CD4-positive, alpha-beta T cell treated with Interleukin-17A for 1 hour (primary cell): Measurements from ENCODE around the gene RALBP1.
"Not testable (repeated sequence)": the region's sequence is repeated elsewhere in the genome, so short reads cannot be mapped to it uniquely, and the experiment has no call there.

Source experiments
- DNase-seq: peaks from one replicate; pipeline ENCODE4 v3.0.0-alpha.2; 2020

RALBP1 gene

DNA sequence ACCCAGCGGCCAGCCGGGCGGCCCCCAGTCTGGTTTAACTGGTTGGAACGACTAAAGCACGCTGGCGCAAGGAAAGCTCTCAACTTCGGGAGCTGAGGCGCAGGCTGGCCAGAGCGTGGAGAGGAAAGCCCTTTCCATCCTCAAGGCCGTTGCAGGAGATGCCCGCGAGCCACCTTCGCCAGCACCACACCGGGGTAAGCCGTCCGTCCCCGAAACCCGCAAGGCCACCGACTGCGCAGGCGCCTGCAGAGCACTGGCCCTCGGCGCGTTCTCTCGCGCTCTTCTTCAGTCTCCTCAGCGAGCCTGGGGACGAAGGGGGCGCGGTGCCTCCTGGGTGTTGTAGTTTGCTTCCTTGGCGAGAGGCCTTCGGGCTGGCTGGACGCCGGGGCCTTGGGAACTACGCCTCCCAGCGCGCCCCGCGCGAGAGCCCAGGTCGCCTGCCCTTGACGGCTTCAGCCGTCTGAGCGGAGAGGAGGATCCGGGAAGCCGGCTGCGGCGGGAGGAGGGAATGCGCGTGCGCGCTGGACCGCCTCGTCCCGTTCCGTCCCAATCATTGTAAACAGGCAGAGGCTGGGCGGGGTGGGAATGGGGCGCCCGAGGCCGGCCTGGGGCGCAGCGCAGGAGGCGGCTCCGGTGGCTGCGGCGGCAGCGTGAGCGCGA lies at the start of gene RALBP1:
Gene RALBP1, plus strand, starts transcription at position 531 of the 660 bp plus-strand sequence. CDS start 37,533 bp downstream, outside the sequence.
- peak; percentile 98 for DNase-seq

DNA sequence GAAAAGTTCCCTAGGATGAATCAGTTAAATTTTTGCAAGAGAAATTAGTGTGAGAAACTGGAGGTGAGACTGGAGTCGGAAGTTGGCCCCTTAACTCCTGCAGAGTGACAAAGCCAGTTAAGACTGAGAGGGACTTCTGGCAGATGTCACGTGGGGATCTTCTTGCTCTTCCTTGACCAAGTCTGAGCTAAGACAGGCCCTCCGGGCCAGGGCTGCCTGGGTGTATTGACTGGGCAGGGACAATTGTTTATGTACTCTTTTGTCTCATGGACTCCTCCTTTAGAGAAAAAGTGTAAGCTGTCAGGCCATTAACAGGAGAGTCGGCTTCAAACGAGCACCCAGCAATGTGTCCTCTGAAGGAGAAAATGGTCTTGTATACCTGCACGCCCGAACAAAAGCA lies 48.6 kb upstream of the RALBP1 start:
- DNase-seq: no peak

DNA sequence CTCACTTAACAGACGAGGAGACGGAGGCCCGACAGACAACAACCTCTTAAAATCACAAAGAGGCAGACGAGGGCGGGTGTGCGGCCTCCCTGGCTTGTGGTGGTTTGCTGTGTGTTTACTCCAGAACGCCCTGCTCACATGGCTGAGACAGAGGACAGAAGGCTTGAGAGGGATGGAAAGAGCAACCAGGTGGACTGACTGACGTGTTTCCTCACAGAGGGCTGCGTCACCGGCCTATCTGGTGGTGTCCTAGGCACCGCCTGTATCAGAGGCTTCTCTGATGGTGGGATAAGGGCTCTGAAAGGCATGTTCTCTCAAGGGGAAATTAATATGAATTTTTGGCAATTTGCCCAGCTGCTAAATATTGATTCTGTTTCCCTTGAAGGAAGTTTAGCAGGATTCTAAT lies 47.0 kb upstream of the RALBP1 start:
- DNase-seq: no peak

DNA sequence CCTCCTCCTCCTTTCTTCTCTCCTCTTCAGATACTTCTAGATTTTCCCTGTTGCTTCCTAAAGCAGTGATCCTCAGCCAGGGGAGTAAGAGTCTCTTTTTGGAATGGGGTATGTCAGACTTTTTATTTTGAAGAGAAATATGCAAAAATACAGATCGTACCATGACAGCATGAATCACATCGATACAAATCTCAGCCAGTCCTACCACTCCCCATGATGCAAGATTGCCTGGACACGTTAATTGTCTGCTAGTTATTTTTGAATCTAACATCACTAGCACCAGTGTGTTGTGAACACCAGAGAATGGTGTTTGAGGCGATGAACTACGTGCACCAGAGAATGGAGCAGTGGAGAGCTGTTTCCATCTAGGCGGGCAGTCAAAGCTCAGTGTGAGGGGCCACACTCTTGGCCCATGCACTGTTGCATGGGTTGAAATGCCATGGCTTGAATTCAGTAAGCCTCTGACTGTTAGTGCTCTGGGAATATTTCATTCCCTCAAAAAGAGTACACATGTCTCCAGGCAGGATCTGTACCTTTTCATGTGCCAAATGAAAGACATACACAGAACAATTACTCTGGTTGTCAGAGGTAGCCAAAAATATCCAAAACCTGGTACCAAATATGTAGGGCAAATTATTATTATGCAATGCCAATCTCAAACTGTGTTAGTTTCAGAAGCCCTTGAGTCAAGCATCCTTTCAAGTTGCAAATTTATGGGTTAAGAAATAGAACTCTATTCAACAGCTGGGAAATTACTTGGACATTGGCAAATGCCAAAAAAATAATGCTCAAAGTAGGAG lies 46.3 kb upstream of the RALBP1 start:
- DNase-seq: no peak

DNA sequence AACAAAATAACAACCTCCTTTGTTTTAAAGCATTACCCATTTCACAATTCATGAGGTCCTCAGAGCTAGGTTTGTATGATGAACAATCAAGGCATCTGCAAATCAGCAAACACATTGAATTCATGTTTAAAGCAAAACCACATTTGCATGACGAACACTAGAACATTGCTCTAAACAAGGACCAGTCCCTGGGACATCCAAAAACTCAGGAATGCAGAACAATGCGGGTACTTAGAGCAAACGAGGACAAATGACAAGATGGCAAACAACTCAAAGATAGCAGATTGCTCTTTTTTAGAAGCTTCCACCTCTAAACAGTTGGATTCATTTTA lies 45.7 kb upstream of the RALBP1 start:
- DNase-seq: no peak

DNA sequence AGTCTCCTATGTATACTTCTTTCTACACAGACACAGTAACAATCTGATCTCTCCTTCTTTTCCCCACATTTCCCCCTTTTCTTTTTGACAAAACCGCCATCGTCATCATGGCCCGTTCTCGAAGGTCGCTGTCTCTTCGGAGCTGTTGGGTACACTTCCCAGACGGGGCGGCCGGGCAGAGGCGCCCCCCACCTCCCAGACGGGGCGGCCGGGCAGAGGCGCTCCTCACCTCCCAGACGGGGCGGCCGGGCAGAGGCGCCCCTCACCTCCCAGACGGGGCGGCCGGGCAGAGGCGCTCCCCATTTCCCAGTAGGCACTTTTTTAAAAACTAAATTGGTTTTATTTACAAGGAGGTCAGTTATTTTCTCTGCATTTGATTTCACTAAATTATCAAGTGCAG lies 45.0 kb upstream of the RALBP1 start:
- DNase-seq: not testable (repeated sequence)

DNA sequence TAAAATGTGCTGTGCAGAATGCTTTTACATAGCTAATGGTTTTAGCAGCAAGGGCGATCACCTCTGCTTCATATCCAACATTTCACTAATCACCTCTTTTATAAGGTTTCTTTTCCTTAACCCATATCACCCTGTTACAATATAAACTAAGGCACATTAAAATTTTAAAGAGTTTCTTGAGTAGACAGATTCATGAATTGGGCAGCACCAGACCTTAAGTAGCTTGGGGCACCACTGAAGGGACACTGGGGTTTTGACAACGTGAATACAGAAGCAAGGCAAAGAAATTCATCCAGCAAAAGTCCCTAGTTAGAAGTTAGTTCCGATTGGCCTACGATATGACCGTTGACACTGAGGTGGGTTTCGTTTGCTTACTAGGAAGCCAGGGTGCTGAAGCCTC lies 44.0 kb upstream of the RALBP1 start:
- no peak for DNase-seq

DNA sequence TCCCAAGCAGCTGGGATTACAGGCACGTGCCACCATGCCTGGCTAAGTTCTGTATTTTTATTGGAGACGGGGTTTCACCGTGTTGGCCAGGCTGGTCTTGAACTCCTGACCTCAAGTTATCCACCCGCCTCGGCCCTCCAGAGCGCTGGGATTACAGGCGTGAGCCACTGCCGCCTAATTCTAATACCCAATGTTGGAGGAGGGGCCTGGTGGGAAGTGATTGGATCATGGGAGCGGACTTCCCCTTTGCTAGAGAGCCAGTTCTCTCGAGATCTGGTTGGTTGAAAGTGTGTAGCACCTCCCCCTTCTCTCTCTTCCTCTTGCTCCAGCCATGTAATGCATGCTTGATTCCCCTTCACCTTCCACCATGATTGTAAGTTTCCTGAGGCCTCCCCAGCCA lies 42.2 kb upstream of the RALBP1 start:
- DNase-seq: not testable (repeated sequence)

DNA sequence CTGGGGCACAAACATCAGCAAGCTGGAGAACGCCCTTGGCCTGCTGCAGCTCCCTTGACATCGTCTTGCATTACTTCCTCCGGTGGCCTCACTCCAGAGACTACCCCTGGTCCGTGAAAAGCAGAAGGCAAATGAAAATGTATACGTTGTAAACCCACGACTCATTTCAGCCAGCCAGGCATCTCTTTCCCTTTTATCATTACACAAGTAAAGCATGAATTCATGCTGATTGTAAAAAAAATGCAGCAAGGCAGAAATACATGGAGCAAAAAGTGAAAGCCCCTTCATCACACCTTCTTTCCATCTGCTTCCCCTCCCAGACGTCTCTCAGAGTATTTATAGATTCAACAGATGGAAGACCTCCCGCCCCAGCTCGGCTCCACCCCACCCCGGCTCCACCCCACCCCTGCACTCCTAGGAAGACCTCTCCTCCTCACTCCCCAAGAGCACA lies 41.6 kb upstream of the RALBP1 start:
- DNase-seq: no peak

DNA sequence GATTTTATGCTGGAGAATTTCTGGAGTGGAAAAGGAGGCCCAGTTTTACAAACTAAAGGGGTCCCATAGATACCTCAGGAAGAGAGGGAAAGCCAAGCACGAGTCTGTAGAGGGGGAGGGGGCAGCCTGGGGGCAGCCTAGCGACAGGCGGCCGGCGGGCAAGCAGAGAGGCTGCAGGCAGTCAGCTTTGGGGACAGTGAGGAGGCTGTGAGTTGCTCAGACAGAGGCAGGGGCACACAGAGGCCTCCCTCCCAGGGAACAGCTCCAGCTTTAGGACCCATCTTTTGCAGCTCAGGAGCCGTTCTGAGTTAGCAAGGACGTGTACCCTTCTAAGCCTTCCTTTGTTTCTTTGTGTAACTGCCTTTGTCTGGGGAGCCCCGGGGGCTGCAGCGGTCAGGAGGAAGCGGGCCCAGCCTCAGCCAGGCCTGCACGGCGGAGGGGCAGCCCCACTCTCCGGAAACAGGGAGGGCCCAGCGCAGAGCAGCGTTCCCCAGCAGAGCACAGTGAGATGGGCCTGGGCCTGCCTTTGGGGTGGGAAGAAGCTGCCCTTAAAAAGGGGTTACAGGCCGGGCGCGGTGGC lies 41.1 kb upstream of the RALBP1 start:
- no peak for DNase-seq

DNA sequence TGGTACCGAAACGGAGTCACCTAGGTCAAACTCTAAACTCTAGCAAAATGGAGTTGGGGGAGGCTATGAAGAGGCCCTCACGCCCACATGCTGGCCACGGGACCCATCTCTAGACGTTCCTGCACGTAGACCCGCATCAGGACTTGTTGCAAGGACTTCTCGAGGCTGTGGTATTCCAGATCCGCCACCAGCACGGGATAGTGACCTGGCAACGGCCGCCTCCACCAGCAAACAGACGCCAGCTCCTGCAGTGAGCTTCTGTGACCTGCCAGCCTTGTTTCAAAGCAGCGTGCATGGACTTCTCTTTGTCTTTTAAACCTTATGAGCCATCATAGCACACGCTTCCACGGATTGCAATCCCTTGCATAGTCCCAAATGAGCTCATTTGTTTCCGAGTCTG lies 40.3 kb upstream of the RALBP1 start:
- no peak for DNase-seq

DNA sequence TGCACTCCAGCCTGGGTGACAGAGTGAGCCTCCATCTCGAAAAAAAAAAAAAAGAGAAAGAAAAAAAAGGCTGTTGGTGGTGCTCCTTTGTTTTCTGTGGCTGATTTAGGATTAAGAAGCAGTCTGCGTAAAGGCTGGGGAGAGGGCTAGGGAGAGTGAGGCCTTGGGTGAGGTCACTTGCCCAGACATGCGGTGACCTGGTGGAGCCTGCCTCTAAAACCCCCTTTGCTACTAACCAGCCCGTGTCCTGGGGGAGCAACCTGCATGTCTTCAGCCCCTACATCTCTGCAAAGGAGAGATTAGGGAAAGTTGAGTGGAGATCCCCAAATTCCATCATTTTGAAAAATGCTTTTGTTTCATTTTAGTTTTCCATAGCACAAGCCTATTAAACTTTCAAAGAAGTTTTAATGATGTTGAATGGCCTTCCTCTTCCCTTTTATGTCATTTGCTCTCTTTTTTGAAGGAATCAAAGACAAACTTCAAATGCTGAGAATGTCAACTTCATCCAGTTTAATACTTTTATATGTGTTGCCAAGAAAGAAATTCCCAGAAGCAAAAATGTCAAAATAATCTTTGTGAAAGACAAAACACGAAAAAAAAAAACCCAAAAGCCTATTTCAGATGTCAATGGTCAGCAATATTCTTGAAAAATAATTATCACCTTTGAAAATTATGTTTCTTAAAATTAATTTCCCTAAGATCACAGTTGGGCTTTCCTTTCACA lies 38.9 kb upstream of the RALBP1 start:
- no peak for DNase-seq

DNA sequence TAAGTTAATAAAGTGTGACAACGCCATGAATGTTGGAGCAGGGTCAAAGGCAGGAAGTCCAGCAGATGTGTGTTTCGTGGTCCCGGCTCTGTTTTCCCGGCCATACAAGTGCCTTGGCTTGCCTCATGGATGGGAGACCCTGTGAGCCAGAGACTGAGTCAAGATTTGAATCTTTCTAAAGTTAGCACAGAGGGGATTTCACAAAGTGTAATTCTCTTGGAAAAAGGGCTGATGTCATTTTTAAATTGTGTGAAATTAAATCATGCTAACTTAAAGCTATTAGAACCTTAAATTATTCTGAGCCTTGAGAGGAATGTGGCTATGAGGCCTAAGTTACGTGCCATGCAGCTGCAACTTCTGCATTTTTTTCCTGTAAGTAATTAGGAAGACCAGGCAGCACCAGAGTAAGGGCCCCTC lies 38.3 kb upstream of the RALBP1 start:
- no peak for DNase-seq

DNA sequence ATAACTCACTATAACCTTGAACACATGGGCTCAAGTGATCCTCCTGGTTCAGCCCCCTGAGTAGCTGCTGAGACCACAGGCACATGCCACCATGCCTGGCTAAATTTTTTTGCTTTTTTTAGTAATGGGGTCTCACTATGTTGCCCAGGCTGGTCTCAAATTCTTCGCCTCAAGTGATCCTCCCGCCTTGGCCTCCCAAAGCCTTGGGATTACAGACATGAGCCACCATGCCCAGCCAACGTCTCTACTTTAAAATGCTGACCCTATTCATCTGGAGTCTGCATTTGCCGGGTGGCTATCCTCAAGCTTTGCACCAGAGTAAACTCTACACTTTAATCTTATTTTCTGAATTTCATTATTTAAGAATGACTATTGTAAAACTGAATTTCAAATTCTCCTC lies 37.6 kb upstream of the RALBP1 start:
- no peak for DNase-seq

DNA sequence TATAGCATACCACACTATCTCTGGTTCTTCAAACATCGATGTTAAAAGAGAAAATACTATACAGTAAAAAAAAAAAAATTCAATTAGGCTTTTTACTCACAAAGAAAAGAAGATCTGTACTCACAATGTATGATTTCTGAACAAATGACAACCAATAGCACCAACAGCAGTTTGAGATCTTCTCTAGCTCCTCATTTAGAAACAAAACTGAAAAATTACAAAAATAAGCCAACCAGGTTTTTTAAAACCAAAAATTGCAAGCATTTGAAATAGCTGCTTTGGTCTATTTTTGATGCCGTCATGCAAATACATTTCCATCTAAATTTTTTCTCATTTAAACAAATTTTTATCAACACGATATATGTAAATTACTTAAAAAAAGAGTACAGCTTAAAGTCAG lies 34.3 kb upstream of the RALBP1 start:
- DNase-seq: no peak

DNA sequence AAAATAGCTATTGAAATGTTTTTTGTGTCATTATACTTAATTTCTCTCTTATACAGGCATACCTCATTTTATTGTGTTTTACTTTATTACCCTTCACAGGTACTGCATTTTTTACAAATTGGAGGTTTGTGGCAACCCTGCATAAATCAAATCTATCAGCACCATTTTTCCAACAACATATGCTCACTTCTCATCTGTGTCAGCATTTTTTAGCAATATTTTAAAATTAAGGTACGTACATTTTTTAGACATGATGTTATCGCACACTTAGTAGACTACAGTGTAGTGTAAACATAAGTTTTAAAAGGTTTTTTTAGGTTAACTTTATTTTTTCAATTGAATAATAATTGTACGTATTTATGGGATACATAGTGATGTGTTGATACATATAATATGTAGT lies 30.8 kb upstream of the RALBP1 start:
- no peak for DNase-seq

DNA sequence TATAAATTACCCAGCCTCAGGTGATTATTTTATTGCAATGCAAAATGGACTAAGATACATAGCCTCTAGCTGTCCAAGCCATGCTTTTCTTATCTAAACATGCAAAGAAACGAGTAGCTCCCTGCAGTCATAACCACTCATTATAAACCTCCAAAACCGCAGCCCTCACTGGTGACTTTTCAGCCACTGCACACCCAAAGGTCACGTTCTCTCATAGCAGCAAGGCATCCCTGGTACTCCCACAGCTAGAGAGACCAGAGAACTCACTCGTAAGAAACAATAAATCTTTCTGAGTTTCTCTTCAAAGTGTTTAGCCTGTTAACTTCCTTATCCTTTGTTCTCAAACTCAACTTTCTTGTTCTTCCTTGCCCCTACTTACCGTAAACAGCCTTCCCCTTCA lies 28.5 kb upstream of the RALBP1 start:
- no peak for DNase-seq

DNA sequence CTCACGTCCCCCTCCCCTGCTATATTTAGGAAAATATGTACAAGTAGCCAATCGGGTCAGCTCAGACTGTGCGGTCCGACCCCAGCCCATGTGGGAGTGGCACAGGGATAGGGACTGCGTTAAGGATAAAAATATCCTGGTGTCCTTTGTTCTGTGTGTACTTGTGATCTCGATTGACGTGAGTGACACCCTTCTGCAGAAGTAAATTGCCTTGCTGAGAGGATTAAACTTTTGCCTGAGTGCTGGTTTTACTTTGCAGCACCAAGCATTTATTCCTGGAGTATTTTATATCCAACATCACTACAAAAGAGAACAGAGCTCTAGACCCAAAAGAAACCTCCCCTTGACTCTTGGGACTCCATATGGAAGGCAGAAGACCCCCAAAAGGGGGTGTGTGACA lies 28.0 kb upstream of the RALBP1 start:
- no peak for DNase-seq

DNA sequence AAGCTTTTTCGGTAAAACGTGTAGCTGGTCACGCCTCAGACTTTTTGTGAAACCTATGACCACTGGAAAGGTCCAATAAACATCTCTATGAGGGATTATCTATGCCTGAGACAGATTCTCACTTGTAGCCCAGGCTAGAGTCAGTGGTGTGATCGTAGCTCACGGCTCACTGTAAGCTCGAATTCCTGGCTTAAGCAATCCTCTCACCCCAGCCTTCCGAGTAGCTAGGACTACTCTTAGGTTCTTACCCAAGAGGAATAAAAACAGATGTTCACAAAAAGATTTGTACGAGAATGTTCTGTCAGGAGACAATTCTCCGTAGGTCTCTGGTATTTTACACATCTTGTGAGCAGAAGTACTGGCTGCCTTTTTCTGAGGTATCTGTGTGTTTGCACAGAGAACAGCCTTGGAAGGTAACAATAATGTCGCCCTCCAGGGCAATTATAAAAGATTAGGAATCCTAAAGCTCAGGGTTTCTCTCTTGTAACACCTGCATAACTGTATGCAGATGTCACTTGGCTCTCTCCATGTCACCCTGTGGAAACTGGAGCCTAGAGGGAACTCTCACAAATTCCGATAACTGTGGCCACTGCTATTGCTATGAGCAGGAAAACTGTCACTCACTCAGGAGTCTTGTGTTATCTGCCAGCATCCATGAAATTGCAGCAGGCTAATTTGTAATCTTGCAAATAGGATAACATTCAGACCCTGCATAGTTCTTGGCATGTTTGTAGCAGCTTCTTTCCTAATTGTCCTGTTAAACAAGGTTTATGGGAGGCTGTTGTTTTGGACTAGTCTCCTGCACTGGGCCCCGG lies 25.5 kb upstream of the RALBP1 start:
- DNase-seq: no peak

DNA sequence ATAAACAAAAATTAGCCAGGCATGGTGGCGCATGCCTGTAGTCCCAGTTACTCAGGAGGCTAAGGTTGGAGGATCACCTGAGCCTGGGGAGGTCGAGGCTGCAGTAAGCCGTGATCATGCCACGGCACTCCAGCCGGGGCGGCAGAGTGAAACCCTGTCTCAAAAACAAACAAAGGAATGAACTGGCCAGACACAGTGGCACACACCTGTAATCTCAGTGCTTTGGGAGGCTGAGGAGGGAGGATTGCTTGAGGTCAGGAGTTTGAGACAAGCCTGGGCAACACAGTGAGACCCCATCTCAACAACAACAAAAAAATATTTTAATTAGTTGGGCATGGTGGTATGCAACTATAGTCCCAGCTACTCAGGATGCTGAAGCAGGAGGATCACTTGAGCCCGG lies 24.4 kb upstream of the RALBP1 start:
- not testable (repeated sequence) for DNase-seq

DNA sequence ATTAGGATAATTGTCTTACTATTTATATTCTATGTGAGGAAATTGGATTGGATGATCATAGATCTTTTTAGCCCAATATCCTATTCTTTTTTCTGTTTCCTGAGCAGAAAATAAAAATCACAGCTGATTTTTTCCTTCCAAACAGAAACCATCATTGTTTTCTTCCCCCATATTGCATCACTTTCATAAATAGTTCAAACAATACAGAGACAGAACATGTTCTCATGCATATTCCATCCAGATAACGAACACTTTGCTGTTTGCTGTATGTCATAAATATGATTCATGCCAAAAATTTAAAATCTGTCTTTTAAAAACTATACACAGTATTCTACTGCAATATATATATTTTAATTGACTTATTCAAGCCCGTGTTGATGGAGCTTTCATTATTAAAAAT lies 22.0 kb upstream of the RALBP1 start:
- no peak for DNase-seq

DNA sequence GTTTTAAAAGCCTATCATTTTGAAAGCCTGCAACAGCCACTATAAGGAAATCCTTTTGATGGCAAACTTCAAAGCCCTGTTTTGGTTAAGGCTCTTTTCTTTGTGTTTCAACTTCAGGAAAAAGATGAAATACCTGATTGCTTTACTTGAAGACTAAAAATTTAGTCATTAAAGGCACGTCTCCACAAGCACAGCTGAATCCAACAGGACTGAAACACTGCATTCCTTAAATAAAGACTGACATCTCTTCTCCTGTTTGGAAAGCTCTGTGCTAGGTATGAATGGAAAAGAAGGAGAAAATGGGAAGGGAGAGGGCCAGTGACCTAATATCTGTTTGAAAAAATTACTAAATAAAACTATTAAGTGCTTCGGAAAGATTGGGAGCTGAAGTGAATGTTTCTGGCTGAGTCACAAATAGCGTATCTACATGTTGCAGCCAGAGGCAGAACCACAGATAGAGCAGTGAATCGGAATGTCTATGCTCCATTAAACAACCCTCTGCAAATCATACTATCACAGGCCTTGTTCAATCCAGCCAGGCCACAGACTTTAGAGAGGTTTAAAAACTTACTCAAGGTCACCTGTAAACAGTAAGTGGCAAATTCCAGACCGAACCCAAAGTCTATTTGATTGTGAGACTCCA lies 21.1 kb upstream of the RALBP1 start:
- no peak for DNase-seq
